PC-9 (cell line): ENCODE measurements around the gene CD99L2.

Source experiments
- EZH2 ChIP-seq: fragments of 200-600 bp; sonication (generic); IDR thresholded peaks from 2 replicates; pipeline ENCODE4 v1.8.0; 2017; ENCODE audit warnings: antibody characterized with exemption, low read depth
- TF ChIP-seq, protein P1 (sequence below): fragments of 200-600 bp; sonication (generic); conservative IDR thresholded peaks from 2 replicates; pipeline ENCODE4 v1.6.1; 2017; ENCODE audit warnings: mixed run types, antibody characterized with exemption, mild to moderate bottlenecking, moderate library complexity

DNA sequence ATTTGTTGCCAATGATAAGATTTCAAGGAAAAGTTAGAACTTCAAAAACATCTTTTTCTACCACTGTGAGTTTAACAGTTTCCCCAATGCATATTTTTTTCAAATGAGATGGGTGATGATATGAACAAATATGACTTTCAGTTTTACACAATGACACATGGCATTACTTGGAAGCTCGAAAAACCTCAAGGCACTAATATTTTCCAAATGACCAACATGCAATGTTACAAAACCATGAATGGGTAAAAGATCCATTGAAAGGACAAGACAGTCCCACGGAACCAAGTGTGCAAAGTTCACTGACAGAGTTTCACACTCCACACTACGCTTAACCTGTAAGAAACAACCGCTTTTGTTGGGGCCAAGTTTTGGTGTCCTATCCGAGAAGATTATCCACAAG lies 84.5 kb downstream of the CD99L2 start:
- TF ChIP-seq, protein P1, sequence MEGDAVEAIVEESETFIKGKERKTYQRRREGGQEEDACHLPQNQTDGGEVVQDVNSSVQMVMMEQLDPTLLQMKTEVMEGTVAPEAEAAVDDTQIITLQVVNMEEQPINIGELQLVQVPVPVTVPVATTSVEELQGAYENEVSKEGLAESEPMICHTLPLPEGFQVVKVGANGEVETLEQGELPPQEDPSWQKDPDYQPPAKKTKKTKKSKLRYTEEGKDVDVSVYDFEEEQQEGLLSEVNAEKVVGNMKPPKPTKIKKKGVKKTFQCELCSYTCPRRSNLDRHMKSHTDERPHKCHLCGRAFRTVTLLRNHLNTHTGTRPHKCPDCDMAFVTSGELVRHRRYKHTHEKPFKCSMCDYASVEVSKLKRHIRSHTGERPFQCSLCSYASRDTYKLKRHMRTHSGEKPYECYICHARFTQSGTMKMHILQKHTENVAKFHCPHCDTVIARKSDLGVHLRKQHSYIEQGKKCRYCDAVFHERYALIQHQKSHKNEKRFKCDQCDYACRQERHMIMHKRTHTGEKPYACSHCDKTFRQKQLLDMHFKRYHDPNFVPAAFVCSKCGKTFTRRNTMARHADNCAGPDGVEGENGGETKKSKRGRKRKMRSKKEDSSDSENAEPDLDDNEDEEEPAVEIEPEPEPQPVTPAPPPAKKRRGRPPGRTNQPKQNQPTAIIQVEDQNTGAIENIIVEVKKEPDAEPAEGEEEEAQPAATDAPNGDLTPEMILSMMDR = no peak
- TF ChIP-seq EZH2 = no peak
